ENCODE measurements around the gene PCTP. TPM values are rescaled to one million over a fixed set of nuclear protein-coding genes. Genes with fewer than 3 reads are reported as not detected.
A peak's percentile ranks its signal among the peaks of the same experiment; 100 is the strongest.

PCTP gene
- total RNA-seq, 4 donors from 2014 or later = 30.8 to 62.1 (median 39.7) TPM

DNA sequence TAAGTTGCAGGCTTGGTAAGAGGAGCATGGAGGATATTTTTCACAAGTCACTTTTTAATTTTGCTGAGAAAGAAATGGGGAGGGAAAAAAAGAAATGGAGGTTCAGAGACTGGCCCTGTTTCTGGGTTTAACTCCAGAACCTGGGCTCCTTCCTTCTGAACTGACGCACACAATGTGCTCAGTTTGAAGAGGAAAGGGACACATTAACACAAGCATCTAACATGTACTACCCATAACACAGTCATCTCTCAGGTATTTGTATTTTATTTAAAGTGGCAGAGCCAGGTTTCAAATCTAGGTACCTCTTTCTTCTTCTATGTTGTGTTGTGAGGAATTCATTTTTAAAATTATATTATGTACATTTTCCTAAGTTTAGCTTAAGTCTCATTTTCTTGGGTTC, 22.9 kb upstream of the PCTP start:
- 95 to 97% methylated on average over 1 of the region's 1 CpG for WGBS, 2 donors
- no peaks in the 10 kb centered on the region for H3K36me3 ChIP-seq
- H3K4me1 ChIP-seq = peaks cover 0 to 100% (median 42%) of the 10 kb centered on the region in 4 donors
- H3K9me3 ChIP-seq = no peaks in the 10 kb centered on the region
- no peaks in the 10 kb centered on the region for H3K27me3 ChIP-seq
- no peak for DNase-seq (ENCODE audit: low spot score in 2 of 2)
- no peak overlapping the region for H3K4me3 ChIP-seq
- H3K27ac ChIP-seq = peak overlapping the region in 3 of 4 donors; percentile 45 to 93 (median 78)
- no peak for TF ChIP-seq POLR2A (IDR thresholded peaks at IDR 0.05)
- TF ChIP-seq EP300 (IDR thresholded peaks at IDR 0.05) = no peak
- TF ChIP-seq CTCF (IDR thresholded peaks at IDR 0.05) = no peak

DNA sequence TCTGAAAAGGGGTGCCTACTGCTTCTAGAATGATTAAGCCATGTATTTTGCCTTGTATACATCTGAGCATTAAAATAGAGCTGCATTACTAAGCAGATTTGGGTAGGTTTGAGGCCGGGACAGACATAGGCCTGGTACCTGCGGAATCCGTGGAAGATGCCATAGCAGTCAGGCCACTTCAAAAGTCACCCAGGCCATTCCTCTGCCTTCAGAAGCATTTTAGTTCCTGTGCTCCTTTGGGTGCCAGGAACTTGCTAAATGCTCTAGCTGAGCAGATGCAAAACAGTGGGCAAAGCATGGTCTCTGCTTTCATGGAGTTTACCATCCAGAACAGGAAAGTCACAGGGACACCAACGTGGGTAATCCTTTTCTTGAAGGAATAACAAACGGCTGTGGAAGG, 22.5 kb upstream of the PCTP start:
- no peak for DNase-seq (ENCODE audit: low spot score in 2 of 2)
- H3K4me1 ChIP-seq = peaks cover 0 to 100% (median 45%) of the 10 kb centered on the region in 4 donors
- no peaks in the 10 kb centered on the region for H3K27me3 ChIP-seq
- no peaks in the 10 kb centered on the region for H3K36me3 ChIP-seq
- no peak overlapping the region for H3K4me3 ChIP-seq
- 85% methylated on average over 5 of the region's 5 CpGs for WGBS, 2 donors
- TF ChIP-seq POLR2A (IDR thresholded peaks at IDR 0.05) (no peak), CTCF (IDR thresholded peaks at IDR 0.05) (no peak), EP300 (IDR thresholded peaks at IDR 0.05) (no peak)
- no peaks in the 10 kb centered on the region for H3K9me3 ChIP-seq
- H3K27ac ChIP-seq = peak overlapping the region in 3 of 4 donors; percentile 30 to 93 (median 78)

DNA sequence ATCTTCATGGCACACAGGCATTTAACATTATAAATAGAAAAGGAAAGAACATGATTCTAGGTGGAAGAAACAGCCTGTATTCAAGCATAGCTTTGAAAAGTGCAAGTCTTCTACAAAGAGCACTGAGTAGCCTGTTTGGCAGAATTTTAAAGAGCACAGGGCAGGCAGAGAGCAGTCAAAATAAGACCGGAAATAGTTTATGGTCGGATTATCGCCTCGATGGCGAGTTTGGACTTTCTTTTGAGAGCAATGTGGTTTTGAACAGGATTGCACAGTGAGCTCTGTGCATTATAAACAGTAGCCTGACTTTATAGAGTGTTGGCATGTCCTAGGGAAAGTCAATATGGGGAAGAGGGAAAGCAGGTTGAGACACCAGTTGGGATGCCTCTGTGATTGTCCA, 22.0 kb upstream of the PCTP start:
- Histone ChIP-seq H3K9me3 (no peaks in the 10 kb centered on the region), H3K36me3 (no peaks in the 10 kb centered on the region), H3K27me3 (no peaks in the 10 kb centered on the region), H3K27ac (peak overlapping the region in 3 of 4 donors; percentile 30 to 93 (median 78)), H3K4me3 (no peak overlapping the region), H3K4me1 (peaks cover 0 to 100% (median 50%) of the 10 kb centered on the region in 4 donors)
- TF ChIP-seq EP300 (IDR thresholded peaks at IDR 0.05) (no peak), CTCF (IDR thresholded peaks at IDR 0.05) (no peak), POLR2A (IDR thresholded peaks at IDR 0.05) (no peak)
- DNase-seq (ENCODE audit: low spot score in 2 of 2) = no peak
- WGBS, 2 donors = 55 to 63% methylated on average over 5 of the region's 5 CpGs

GRCh38 chr17:55729484-55729883, 21.4 kb upstream of the PCTP start:
- WGBS, 2 donors = 84 to 94% methylated on average over 1 of the region's 1 CpG
- H3K4me3 ChIP-seq = no peak overlapping the region
- no peaks in the 10 kb centered on the region for H3K27me3 ChIP-seq
- no peaks in the 10 kb centered on the region for H3K36me3 ChIP-seq
- H3K27ac ChIP-seq = peak overlapping the region in 2 of 4 donors; percentile 93 to 94
- no peak for DNase-seq (ENCODE audit: low spot score in 2 of 2)
- H3K9me3 ChIP-seq = no peaks in the 10 kb centered on the region
- H3K4me1 ChIP-seq = peaks cover 0 to 100% (median 52%) of the 10 kb centered on the region in 4 donors
- TF ChIP-seq POLR2A (IDR thresholded peaks at IDR 0.05) (no peak), CTCF (IDR thresholded peaks at IDR 0.05) (no peak), EP300 (IDR thresholded peaks at IDR 0.05) (no peak)

GRCh38 chr17:55730380-55730779, 20.5 kb upstream of the PCTP start:
- WGBS, 2 donors = 11 to 16% methylated on average over 1 of the region's 1 CpG

More at GRCh38 chr17:55730380-55730779, 20.5 kb upstream of the PCTP start:
- peak overlapping the region in 3 of 4 donors; percentile 5 to 43 (median 28) for H3K4me3 ChIP-seq
- no peak for DNase-seq (ENCODE audit: low spot score in 2 of 2)
- H3K27ac ChIP-seq = peak overlapping the region; percentile 66 to 94 (median 90)
- no peaks in the 10 kb centered on the region for H3K36me3 ChIP-seq
- no peak for TF ChIP-seq CTCF (IDR thresholded peaks at IDR 0.05)
- TF ChIP-seq EP300 (IDR thresholded peaks at IDR 0.05) = no peak
- no peak for TF ChIP-seq POLR2A (IDR thresholded peaks at IDR 0.05)
- peaks cover 0 to 99% (median 53%) of the 10 kb centered on the region in 4 donors for H3K4me1 ChIP-seq
- H3K27me3 ChIP-seq = no peaks in the 10 kb centered on the region
- no peaks in the 10 kb centered on the region for H3K9me3 ChIP-seq
